ENCODE data around the gene LDLRAD4. TPM values are rescaled to one million over a fixed set of nuclear protein-coding genes. Genes with fewer than 3 reads are reported as not detected.

LDLRAD4 gene
- total and polyA plus RNA-seq, 9 of the 15 experiments (the other 6 are each of a cell fraction or from before 2014, with no cell fraction given): 0.01 TPM; not detected in 8

DNA sequence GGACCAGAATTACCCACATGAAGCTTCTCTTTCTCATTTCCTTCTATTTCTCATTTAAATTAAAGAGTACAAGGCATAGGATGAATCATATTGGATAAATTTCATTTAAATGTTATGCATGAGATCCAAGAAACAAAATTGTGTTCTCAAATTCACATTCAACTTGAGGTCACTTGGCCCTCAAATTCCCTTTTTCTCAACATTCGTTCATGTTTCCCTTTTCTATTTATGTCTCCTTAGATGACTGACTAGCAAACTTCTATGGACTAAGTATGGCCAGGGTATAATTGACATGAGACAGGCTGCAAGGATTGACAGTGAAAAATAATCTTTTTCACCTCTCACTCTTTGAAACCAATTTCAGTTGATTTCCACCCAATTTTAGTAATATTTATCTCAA is 4.0 kb upstream of the LDLRAD4 start:
- peaks cover 6% of the 10 kb centered on the region; the same call in 1 of the 2 replicates for H4K20me1 ChIP-seq (replicated peaks; ENCODE audit: control insufficient read depth, insufficient read depth, low read length)
- no TSS peak for BruUV-seq (replicated peaks)
- H2AFZ ChIP-seq (ENCODE audit: low read depth, low read length): no peak overlapping the region
- no peak overlapping the region for H3K4me2 ChIP-seq (ENCODE audit: insufficient read depth, low read length)
- no peaks in the 10 kb centered on the region for H3K79me2 ChIP-seq (ENCODE audit: control insufficient read depth, insufficient read depth, low read length)
- H3K4me3 ChIP-seq: no peak overlapping the region
- DNase-seq (ENCODE audit: extremely low read depth in 1 of 4, low spot score in 3 of 4) (no peak), ATAC-seq (no peak), FAIRE-seq (no peak)
- in situ Hi-C loops (cut with MboI) (no loop called here), intact Hi-C loops (cut with micrococcal nuclease) (loop anchor here (10.0 kb wide), 1 partner anchor 50 kb away; no protein-coding TSS in a partner anchor)
- H3K27me3 ChIP-seq (ENCODE audit: control insufficient read depth in 2 of 2, insufficient read depth in 2 of 2, low read length in 2 of 2): peaks cover 31 to 42% of the 10 kb centered on the region in 2 experiments
- H3K9me3 ChIP-seq (replicated peaks; ENCODE audit: control insufficient read depth, insufficient read depth, low read depth, low read length): no peaks in the 10 kb centered on the region
- H3K27ac ChIP-seq (ENCODE audit: extremely low read depth, low read depth, low read length): no peak overlapping the region
- WGBS (ENCODE audit: insufficient coverage, low coverage, missing lambda C conversion rate): 0% methylated on average over 1 of the region's 1 CpG
- ChIA-PET POLR2A (no interaction called here), CTCF (ENCODE audit: low intra/inter-chr PET ratio) (no interaction called here)
- TF ChIP-seq PYGO2 (tag; IDR thresholded peaks at IDR 0.05) (no peak), SOX6 (IDR thresholded peaks at IDR 0.05) (no peak)
- TF ChIP-seq, protein P1, sequence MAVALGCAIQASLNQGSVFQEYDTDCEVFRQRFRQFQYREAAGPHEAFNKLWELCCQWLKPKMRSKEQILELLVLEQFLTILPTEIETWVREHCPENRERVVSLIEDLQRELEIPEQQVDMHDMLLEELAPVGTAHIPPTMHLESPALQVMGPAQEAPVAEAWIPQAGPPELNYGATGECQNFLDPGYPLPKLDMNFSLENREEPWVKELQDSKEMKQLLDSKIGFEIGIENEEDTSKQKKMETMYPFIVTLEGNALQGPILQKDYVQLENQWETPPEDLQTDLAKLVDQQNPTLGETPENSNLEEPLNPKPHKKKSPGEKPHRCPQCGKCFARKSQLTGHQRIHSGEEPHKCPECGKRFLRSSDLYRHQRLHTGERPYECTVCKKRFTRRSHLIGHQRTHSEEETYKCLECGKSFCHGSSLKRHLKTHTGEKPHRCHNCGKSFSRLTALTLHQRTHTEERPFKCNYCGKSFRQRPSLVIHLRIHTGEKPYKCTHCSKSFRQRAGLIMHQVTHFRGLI (CRISPR knock-in tag; IDR thresholded peaks at IDR 0.05): no peak
- TF ChIP-seq, protein P2, sequence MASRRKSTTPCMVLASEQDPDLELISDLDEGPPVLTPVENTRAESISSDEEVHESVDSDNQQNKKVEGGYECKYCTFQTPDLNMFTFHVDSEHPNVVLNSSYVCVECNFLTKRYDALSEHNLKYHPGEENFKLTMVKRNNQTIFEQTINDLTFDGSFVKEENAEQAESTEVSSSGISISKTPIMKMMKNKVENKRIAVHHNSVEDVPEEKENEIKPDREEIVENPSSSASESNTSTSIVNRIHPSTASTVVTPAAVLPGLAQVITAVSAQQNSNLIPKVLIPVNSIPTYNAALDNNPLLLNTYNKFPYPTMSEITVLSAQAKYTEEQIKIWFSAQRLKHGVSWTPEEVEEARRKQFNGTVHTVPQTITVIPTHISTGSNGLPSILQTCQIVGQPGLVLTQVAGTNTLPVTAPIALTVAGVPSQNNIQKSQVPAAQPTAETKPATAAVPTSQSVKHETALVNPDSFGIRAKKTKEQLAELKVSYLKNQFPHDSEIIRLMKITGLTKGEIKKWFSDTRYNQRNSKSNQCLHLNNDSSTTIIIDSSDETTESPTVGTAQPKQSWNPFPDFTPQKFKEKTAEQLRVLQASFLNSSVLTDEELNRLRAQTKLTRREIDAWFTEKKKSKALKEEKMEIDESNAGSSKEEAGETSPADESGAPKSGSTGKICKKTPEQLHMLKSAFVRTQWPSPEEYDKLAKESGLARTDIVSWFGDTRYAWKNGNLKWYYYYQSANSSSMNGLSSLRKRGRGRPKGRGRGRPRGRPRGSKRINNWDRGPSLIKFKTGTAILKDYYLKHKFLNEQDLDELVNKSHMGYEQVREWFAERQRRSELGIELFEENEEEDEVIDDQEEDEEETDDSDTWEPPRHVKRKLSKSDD (conservative IDR thresholded peaks at IDR 0.05; ENCODE audit: low read length): no peak
- peaks cover 0 to 20% of the 10 kb centered on the region in 2 experiments; a peak in 2 of 5 replicates for H3K4me1 ChIP-seq (replicated peaks in 1 of 2; ENCODE audit: control insufficient read depth in 2 of 2, insufficient read depth in 2 of 2, low read length in 2 of 2)
- H3K9me1 ChIP-seq (ENCODE audit: control insufficient read depth, insufficient read depth, low read length): no peaks in the 10 kb centered on the region
- H3K36me3 ChIP-seq (ENCODE audit: control insufficient read depth, insufficient read depth, low read length): no peaks in the 10 kb centered on the region
- no peak overlapping the region for H3K9ac ChIP-seq (ENCODE audit: insufficient read depth in 1 of 2, low read depth in 2 of 2, low read length in 2 of 2)

Measured in K562 (cell line).